B cell (primary cell): Measurements from ENCODE around the gene CELF4. TPM values are rescaled to one million over a fixed set of nuclear protein-coding genes. Genes with fewer than 3 reads are reported as not detected.

Experiments used
- ATAC-seq: fragments of 200-7000 bp; cut with Tn5 transposase; one replicate; pipeline ENCODE4 v1.10.0; 2021; ENCODE audit warnings: low read depth, mild to moderate bottlenecking, moderate number of reproducible peaks, moderate library complexity
- CTCF ChIA-PET: fragments of 350-600 bp; sonication (Branson Sonifier 250); formaldehyde crosslinking; loops from one replicate; lab custom pipeline; 2021; ENCODE audit warnings: antibody characterized with exemption, inconsistent platforms; lab: Charles Lee
- POLR2A ChIA-PET: fragments of 350-600 bp; sonication (Branson Sonifier 250); formaldehyde crosslinking; loops from one replicate; lab custom pipeline; 2021; ENCODE audit warnings: antibody characterized with exemption; lab: Charles Lee
- DNase-seq: peaks from one replicate; pipeline ENCODE4 v3.0.0; 2013
- H2AFZ ChIP-seq: 2 replicates; pipeline ENCODE4 v1.6.1; 2012; ENCODE audit warnings: mild to moderate bottlenecking, low read depth, low read length; ENCODE audit not compliant: insufficient read depth, poor library complexity, severe bottlenecking
- H3K27ac ChIP-seq, 2 donors: 1 replicate in 1 of 2; 2 replicates in 1 of 2; pipeline ENCODE4 v1.5.1; 2012 to 2013; ENCODE audit warnings: low read length in 2 of 2, mild to moderate bottlenecking in 2 of 2, moderate library complexity in 1 of 2
- H3K27me3 ChIP-seq, 4 experiments: fragments of 200-600 bp in 1 of 4; sonication (generic) in 1 of 4; replicated peaks in 1 of 4; 1 replicate in 2 of 4; 2 replicates in 2 of 4; pipeline versions ENCODE4 v1.6.1 to v1.7.0; 2013 to 2016; ENCODE audit warnings: low read length in 3 of 4, mild to moderate bottlenecking in 2 of 4, mixed read lengths in 1 of 4, moderate library complexity in 1 of 4; ENCODE audit not compliant: insufficient read depth in 4 of 4, control insufficient read depth in 3 of 4; ENCODE audit errors: control extremely low read depth in 1 of 4
- H3K36me3 ChIP-seq, 2 experiments: replicated peaks in 1 of 2; 1 replicate in 1 of 2; 2 replicates in 1 of 2; pipeline versions ENCODE4 v1.6.1 to v1.7.1; 2013; ENCODE audit warnings: low read length in 1 of 2; ENCODE audit not compliant: insufficient read depth in 2 of 2, control insufficient read depth in 1 of 2; ENCODE audit errors: control extremely low read depth in 1 of 2, extremely low read depth in 1 of 2
- H3K4me1 ChIP-seq, 2 donors: fragments of 200-600 bp in 1 of 2; sonication (generic) in 1 of 2; 1 replicate in 1 of 2; 2 replicates in 1 of 2; pipeline versions ENCODE4 v1.5.1 to v1.6.1; 2013 to 2017; ENCODE audit warnings: low read length in 2 of 2; ENCODE audit not compliant: control insufficient read depth in 2 of 2, insufficient read depth in 2 of 2
- H3K4me2 ChIP-seq: replicated peaks from 2 replicates; pipeline ENCODE3; 2012; ENCODE audit warnings: mild to moderate bottlenecking, low read depth, low read length; ENCODE audit not compliant: poor library complexity, severe bottlenecking
- H3K4me3 ChIP-seq, 5 experiments: fragments of 200-600 bp in 1 of 5; sonication (generic) in 1 of 5; 1 replicate in 3 of 5; 2 replicates in 2 of 5; pipeline versions ENCODE4 v1.5.1 to v1.7.0; 2011 to 2016; ENCODE audit warnings: low read length in 4 of 5, mild to moderate bottlenecking in 4 of 5, low read depth in 2 of 5, control low read depth in 1 of 5, moderate library complexity in 1 of 5; ENCODE audit not compliant: insufficient read depth in 1 of 5; ENCODE audit errors: control extremely low read depth in 1 of 5, extremely low read depth in 1 of 5
- H3K79me2 ChIP-seq: fragments of 200-600 bp; sonication (generic); one replicate; pipeline ENCODE4 v1.6.0; 2016; ENCODE audit warnings: low read length; ENCODE audit not compliant: control insufficient read depth, insufficient read depth
- H3K9ac ChIP-seq: fragments of 200-600 bp; sonication (generic); 2 replicates; pipeline ENCODE4 v1.6.1; 2017; ENCODE audit warnings: mild to moderate bottlenecking, low read length, moderate library complexity
- H3K9me3 ChIP-seq, 3 donors: one replicate each; pipeline versions ENCODE4 v1.6.1 to v1.7.1; 2013; ENCODE audit warnings: low read length in 2 of 3; ENCODE audit not compliant: control insufficient read depth in 2 of 3, insufficient read depth in 1 of 3; ENCODE audit errors: control extremely low read depth in 1 of 3
- H4K20me1 ChIP-seq: 2 replicates; pipeline ENCODE4 v1.6.0; 2012; ENCODE audit warnings: mild to moderate bottlenecking, low read length; ENCODE audit not compliant: insufficient read depth, control insufficient read depth, poor library complexity, severe bottlenecking
- H3K27ac Mint-ChIP-seq: one replicate; pipeline ENCODE4 v1.8.0; 2021; ENCODE audit warnings: mixed read lengths
- H3K27me3 Mint-ChIP-seq: one replicate; pipeline ENCODE4 v1.8.0; 2021; ENCODE audit warnings: mixed read lengths
- H3K4me1 Mint-ChIP-seq: one replicate; pipeline ENCODE4 v1.8.0; 2021; ENCODE audit warnings: mixed read lengths
- H3K4me3 Mint-ChIP-seq: one replicate; pipeline ENCODE4 v1.8.0; 2021; ENCODE audit warnings: mixed read lengths
- H3K9me3 Mint-ChIP-seq: one replicate; pipeline ENCODE4 v1.8.0; 2022; ENCODE audit warnings: mixed read lengths; ENCODE audit not compliant: insufficient read depth
- CTCF ChIP-seq: fragments of 200-600 bp; IDR thresholded peaks from one replicate; pipeline ENCODE4 v1.8.0; 2022; ENCODE audit warnings: antibody characterized with exemption, mild to moderate bottlenecking
- EZH2 ChIP-seq: IDR thresholded peaks from 2 replicates; pipeline ENCODE4 v1.6.1; 2012; ENCODE audit warnings: borderline replicate concordance, low read depth, mild to moderate bottlenecking, moderate library complexity, low read length; ENCODE audit not compliant: insufficient read depth, poor library complexity, severe bottlenecking
- WGBS: methylation state at CpG from one replicate; pipeline ENCODE4 v1.1.5; 2013; ENCODE audit warnings: missing lambda C conversion rate; ENCODE audit not compliant: insufficient coverage; 5-methylcytosine and 5-hydroxymethylcytosine counted together
- intact Hi-C: fragments of 100-400 bp; cut with micrococcal nuclease; formaldehyde crosslinking; loops from one replicate; pipeline ENCODE4 v1.10.0; 2022
- polyA plus RNA-seq: library from polyadenylated mRNA; depleted of rRNA; stranded (reverse); fragments of >200 nt; gene quantifications from 2 replicates; pipeline ENCODE4 v1.2.3, GENCODE V29; 2012
- total RNA-seq, 2 donors: library from RNA; stranded (reverse); fragments of 120-200 nt in 1 of 2; gene quantifications; 1 replicate in 1 of 2; 2 replicates in 1 of 2; pipeline versions ENCODE4 v1.2.3 to v1.2.4, GENCODE V29; 2013 to 2022

CELF4 gene
- total and polyA plus RNA-seq, 2 donors (not counting 1 experiment from before 2014, with no cell fraction given): not detected

- no peak overlapping the region for H3K27ac ChIP-seq
- peaks cover 0 to 5% (median 0%) of the 10 kb centered on the region in 3 donors for H3K9me3 ChIP-seq
- H4K20me1 ChIP-seq: no peaks in the 10 kb centered on the region
- H3K27me3 ChIP-seq: peaks cover 0 to 2% (median 0%) of the 10 kb centered on the region in 4 experiments
- no peak overlapping the region for H3K9ac ChIP-seq
- no peak overlapping the region for H2AFZ ChIP-seq
- H3K4me3 ChIP-seq: no peak overlapping the region
- WGBS: 83% methylated on average over 5 of the region's 7 CpGs
- H3K4me1 Mint-ChIP-seq: no peaks in the 10 kb centered on the region
- no peaks in the 10 kb centered on the region for H3K36me3 ChIP-seq
- peaks cover 3% of the 10 kb centered on the region for H3K27me3 Mint-ChIP-seq
- H3K4me2 ChIP-seq: no peak overlapping the region
- CTCF ChIA-PET: no interaction called here
- H3K4me1 ChIP-seq: no peaks in the 10 kb centered on the region
- DNase-seq (no peak), ATAC-seq (no peak)
- H3K79me2 ChIP-seq: no peaks in the 10 kb centered on the region
- POLR2A ChIA-PET: no interaction called here
- no peak overlapping the region for H3K4me3 Mint-ChIP-seq
- intact Hi-C loops: no loop called here
- TF ChIP-seq CTCF: no peak
- H3K27ac Mint-ChIP-seq: no peak overlapping the region
- H3K9me3 Mint-ChIP-seq: no peaks in the 10 kb centered on the region
Observed at GRCh38 chr18:37445368-37445767, 120.2 kb downstream of the CELF4 start.

- Mint-ChIP-seq H3K27ac (no peak overlapping the region), H3K27me3 (peaks cover 3% of the 10 kb centered on the region), H3K9me3 (no peaks in the 10 kb centered on the region), H3K4me3 (no peak overlapping the region), H3K4me1 (no peaks in the 10 kb centered on the region)
- Histone ChIP-seq H3K36me3 (no peaks in the 10 kb centered on the region), H3K9ac (no peak overlapping the region), H3K4me1 (no peaks in the 10 kb centered on the region), H3K27ac (no peak overlapping the region), H3K9me3 (peaks cover 0 to 1% (median 0%) of the 10 kb centered on the region in 3 donors), H3K79me2 (no peaks in the 10 kb centered on the region), H3K4me2 (no peak overlapping the region), H2AFZ (no peak overlapping the region), H4K20me1 (no peaks in the 10 kb centered on the region), H3K27me3 (peaks cover 0 to 2% (median 0%) of the 10 kb centered on the region in 4 experiments), H3K4me3 (no peak overlapping the region)
- no peak for DNase-seq
- ChIA-PET POLR2A (no interaction called here), CTCF (no interaction called here)
- ATAC-seq: no peak
- intact Hi-C loops: no loop called here
- TF ChIP-seq CTCF (no peak), EZH2 (no peak)
- 82% methylated on average over 5 of the region's 12 CpGs for WGBS
Observed at GRCh38 chr18:37443325-37444055, 122.1 kb downstream of the CELF4 start.
